GM19468 (cell line): Measurements from ENCODE around the gene RRM2.
"Not testable (repeated sequence)": the region's sequence is repeated elsewhere in the genome, so short reads cannot be mapped to it uniquely, and the experiment has no call there.

Experiments
- ATAC-seq: cut with Tn5 transposase; IDR thresholded peaks from one replicate; pipeline ENCODE4 v1.9.1; 2021; ENCODE audit warnings: mild to moderate bottlenecking, moderate library complexity, moderate number of reproducible peaks; ENCODE audit not compliant: unreplicated experiment; ENCODE audit errors: extremely low read depth

Gene RRM2

GRCh38 chr2:10128420-10128819 is 5.9 kb downstream of the RRM2 start:
- ATAC-seq: no peak

DNA sequence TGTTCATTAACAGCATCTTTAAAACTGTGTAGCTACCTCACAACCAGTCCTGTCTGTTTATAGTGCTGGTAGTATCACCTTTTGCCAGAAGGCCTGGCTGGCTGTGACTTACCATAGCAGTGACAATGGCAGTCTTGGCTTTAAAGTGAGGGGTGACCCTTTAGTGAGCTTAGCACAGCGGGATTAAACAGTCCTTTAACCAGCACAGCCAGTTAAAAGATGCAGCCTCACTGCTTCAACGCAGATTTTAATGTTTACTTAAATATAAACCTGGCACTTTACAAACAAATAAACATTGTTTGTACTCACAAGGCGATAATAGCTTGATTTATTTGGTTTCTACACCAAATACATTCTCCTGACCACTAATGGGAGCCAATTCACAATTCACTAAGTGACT is 7.0 kb downstream of the RRM2 start:
- ATAC-seq: no peak

DNA sequence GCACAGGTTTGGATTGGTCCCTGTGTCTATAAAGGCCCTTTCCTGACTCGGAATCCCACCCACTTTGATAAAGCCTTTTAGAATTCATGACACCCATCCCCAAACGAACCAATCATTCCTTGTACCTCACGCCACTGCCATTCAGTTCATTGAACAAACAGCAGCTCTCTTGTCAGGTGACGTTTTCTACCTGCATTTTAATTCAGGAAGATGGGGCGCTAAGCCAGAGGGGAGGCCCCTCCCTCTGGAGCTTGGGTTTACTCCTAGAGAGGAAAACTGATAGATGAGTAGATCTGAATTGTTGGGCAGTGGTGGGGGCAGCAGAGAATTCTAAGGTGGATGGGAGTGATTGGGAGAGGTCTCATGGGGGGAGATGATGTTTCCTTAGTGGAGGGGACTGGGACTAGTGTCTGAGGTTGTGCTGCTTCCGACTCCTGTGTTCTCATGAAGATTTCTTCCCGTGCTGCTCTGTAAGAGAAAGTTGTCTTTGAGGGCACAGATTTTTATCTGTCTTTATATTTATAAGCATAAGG is 9.6 kb downstream of the RRM2 start:
- no peak for ATAC-seq

- no peak for ATAC-seq
Observed at GRCh38 chr2:10132596-10132995, 10.1 kb downstream of the RRM2 start.

DNA sequence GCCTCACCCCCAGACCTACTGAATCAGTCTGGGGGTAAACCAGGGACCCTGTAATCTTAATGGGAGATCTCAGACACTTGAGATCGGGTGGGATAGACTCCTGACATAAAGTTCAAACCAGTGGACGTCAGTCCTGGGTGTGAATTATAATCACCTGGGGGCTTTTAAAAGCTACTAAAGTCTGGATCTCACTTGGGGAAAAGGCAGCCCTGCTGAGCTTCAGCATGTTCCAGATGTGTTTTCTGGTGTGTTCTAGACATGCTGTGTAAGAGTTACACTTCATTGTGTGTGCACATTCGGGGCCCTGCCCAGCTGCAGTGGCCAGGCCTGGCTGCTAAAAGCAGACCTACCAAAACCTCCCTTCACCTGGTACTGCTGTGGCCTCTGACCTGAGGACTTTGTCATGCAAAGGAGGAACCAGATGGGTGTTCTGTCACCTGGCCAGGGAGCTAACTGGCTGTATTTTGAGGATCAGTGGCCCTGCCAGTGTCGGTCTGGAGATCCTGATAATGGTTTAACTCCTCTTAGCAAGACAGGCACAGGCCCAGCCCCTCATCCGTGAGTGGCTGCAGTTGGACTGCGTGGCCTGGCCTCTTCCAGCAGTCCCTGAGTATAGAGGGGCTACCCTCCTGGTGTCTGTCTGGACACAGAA is 10.6 kb downstream of the RRM2 start:
- ATAC-seq: no peak

- no peak for ATAC-seq
Observed at GRCh38 chr2:10135296-10136089, 13.0 kb downstream of the RRM2 start.

GRCh38 chr2:10136101-10136934 is 13.8 kb downstream of the RRM2 start:
- ATAC-seq: no peak

DNA sequence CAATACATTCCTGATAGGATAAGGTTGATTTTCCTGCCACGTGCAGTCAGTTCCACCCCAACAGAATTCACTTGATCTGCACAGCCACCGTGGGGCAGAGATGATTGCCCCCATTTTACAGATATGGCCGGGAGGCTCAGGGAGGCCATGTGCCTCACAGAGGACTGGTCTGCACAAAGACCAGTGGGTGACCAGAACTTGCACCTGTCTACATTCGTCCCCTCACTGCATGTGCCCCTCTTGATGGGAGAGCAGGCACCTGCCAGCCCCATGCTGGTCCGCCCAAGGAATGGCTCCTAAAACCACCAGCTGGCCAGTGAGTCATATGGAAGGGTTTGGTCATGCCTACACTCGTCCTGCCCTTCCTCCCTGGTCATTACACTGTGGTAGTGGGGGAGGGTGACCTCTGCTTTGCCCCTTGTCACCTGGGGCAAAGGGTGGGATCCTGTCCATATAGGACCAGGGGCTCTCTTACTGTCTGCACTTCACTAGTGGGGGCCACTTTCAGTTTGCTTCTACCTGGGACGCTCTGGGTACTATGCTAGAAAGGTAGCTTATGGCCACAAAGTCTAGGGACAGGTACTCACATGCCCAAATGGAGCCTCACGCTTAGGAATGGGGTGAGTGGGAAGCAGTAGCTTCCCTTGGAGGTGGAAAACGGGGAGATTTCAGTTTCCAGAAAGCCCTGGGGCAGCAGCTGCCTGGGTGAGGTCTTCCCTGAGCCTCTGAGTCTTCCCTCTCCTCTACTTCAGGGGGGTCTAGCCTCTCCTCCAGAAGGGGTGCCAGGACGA is 14.7 kb downstream of the RRM2 start:
- ATAC-seq: no peak

- ATAC-seq: no peak
Observed at GRCh38 chr2:10139536-10139935, 17.0 kb downstream of the RRM2 start.

DNA sequence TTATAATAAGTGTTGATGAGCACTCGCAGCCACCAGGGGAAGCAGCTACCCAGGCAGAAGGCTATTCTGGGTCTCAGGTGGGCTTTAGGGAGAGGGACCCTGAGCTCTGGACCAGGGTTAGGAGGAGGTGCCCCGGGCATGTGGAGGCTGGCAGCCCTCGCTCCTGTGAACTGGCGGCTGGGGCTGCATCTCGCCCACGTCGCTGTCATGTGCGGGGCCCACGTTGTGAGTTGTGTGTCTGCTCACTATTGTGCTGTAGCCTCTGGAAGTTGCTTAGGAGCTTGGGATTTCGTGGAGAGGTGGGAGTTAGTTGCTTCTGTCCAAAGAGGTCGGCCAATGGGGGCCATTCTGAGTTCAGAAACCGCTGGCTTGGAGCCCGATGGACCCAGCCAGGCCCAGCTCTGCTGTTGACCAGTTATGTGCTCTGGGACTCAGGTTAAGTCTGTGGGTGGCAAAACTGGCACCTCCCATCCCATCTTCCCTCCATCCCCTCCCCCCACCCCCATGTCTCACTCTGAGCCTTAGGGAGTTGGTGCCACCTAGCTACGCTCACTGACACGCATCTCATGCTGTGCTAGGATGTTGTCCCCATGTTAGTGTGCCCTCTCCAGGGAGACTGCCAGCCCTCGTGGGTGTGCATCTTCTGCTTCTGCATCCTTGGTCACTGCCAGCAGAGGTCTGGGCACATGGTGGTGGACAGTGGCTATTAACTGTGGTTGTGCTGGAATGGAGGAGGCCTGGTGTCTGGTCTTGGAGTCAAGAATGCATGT is 18.5 kb downstream of the RRM2 start:
- no peak for ATAC-seq

DNA sequence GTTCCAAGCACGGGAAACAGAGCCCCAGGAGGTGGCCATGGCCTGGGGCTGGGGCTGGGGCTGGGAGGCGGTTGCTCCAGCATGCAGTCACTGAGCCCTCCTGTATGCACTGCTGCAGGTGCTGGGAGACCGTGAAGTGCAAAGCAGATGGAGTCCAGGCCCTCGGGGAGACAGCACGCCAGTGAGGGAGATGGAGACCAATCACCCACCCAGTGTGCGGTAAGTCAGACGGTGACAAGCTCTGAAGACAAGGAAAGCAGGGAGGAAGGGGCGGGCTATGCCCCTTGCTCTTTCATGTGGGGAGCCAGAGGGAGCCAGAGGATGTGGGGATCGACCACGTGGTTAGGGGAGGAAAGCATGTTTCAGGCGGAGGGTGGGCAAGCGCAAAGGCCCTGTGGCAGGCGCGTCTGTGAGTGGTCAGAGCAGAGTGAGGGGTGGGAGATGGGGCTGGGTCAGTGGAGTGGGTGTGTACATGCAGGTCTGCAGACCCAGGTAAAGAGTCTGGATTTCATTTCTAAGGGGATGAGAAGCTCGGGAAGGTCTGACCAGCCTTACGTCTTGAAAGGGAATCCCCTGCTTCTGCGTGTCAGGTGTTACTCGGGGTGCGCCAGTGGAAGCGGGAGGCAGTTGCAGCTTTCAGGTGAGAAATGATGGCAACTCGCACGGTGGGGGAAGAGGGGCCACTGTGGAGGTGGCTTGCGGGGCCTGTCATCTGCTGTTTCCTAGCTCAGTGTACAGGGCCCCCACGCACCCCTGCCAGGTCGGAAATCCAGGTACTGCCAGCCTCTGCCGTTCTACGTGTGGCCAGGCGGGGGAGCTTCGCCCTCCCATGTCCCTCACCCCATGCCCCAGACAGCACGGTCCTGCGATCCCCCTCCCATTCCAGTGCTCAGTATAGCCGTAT is 19.4 kb downstream of the RRM2 start:
- ATAC-seq: no peak

- ATAC-seq: no peak
Observed at GRCh38 chr2:10142640-10142965, 20.1 kb downstream of the RRM2 start.

DNA sequence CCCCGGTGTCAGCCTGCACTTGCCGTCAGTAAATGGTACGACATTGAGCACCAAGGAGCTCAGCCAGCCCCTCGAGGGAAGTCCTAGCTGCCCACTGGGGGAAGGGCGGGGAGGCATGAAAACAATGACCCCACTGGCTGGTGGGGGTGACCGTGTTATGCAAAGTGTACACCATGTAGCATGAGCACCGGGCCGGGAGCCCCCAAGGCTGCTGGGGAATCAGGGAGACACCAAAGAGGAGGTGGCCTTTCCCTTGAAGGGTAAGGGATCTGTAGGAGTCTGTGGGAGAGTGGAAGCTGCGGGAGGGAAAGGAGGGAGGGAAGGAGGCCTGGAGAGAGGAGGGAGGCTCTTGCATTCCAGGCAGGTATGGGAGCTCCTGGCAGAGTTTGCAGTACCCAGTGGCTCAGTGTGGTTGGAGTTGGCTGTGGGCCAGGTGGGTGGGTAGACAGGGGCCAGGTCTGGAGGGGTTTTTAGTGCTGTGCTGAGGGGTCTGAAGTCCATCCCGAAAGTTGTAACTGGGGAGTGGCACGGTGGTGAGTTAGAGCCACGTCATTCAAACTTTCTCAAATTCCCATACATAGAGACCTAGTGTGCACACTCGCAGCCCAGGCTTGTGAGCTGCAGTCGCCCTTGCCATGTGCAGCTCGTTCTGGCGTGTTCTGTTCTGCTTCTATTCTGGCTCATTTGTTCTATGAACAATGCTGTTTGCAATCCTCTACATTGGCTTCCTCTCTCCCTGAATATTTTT is 22.4 kb downstream of the RRM2 start:
- ATAC-seq: no peak

GRCh38 chr2:10145519-10146357 is 23.2 kb downstream of the RRM2 start:
- no peak for ATAC-seq

DNA sequence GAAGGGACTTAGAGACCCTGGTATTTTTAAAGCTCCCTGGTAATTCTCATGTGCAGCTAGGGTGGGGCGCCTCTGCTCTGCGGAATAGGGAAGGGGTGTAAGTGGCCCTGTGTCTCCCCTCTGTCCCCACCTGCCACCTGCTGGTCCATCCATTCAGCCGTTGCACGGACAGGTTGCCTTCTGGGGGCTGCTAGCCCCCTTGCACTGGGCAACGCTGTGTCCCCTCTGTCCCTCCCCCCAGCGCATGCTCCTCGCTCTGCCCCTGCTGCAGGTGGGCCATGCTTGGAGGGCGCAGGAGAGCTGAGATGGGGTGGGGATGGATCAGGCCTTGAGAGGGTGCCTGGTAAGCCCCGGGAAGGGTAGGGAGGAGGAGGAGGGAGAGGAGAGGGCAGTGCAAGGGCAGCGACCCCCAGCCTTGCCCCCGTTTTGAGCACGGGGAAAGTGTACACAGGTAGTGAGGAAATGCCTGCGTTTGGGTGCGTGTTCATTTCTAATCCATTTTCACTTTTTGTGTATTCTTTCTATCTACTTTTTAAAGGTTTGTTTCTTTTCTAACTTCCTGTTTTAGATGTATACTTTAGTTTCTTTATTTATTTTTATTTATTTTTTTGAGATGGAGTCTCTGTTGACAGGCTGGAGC is 23.9 kb downstream of the RRM2 start:
- ATAC-seq: no peak

DNA sequence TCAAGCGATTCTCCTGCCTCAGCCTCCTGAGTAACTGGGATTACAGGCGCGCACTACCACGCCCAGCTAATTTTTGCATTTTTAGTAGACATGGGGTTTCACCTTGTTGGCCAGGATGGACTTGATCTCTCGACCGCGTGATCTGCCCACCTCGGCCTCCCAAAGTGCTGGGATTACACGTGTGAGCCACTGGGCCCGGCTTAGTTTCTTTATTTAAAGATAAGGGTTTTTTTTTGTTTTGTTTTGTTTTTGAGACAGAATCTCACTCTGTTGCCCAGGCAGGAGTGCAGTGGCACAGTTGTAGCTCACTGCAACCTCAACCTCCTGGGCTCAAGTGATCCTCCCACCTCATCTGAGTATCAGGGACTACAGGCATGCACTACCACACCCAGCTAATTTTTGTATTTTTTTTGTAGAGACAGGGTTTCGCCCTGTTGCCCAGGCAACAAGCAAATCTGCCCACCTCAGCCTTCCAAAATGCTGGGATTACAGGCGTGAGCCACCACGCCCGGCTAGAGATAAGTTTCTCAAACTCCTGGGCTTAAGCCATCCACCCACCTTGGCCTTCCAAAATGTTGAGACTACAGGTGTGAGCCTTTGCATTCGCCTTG is 24.6 kb downstream of the RRM2 start:
- ATAC-seq: not testable (repeated sequence)
